HEK293 (cell line): Measurements from ENCODE around the gene BTNL8.
A peak's percentile ranks its signal among the peaks of the same experiment; 100 is the strongest.

ENCODE experiments used
- CTCF ChIA-PET: fragments of 350-600 bp; formaldehyde crosslinking; extraction: SDS; loops from one replicate; lab custom pipeline; 2021; ENCODE audit warnings: antibody characterized with exemption; lab: Yijun Ruan, JAX
- POLR2A ChIA-PET: fragments of 300-600 bp; formaldehyde crosslinking; extraction: SDS; loops from one replicate; lab custom pipeline; 2020; ENCODE audit warnings: antibody characterized with exemption, inconsistent platforms; lab: Yijun Ruan, JAX
- H3K27ac ChIP-seq: fragments of 200-500 bp; sonication (Bioruptor generic); 2 replicates; pipeline ENCODE4 v1.5.1; 2014; ENCODE audit warnings: low read depth, low read length, control low read depth, inconsistent platforms; ENCODE audit errors: extremely low read depth
- H3K36me3 ChIP-seq, 2 experiments: fragments of 200-500 bp in 1 of 2; sonication (Bioruptor generic) in 1 of 2; 1 replicate in 1 of 2; 2 replicates in 1 of 2; pipeline ENCODE4 v1.5.1; 2014 to 2017; ENCODE audit warnings: inconsistent platforms in 2 of 2, low read length in 2 of 2; ENCODE audit not compliant: control insufficient read depth in 2 of 2, insufficient read depth in 1 of 2
- H3K4me1 ChIP-seq: fragments of 200-500 bp; sonication (Bioruptor generic); 2 replicates; pipeline ENCODE4 v1.5.1; 2014; ENCODE audit warnings: mild to moderate bottlenecking, low read length, inconsistent platforms; ENCODE audit not compliant: control insufficient read depth, insufficient read depth
- H3K4me3 ChIP-seq: 2 replicates; pipeline ENCODE4 v1.5.1; 2011; ENCODE audit warnings: low read depth, mild to moderate bottlenecking, control low read depth, low read length, moderate library complexity
- H3K9me3 ChIP-seq: fragments of 200-500 bp; sonication (Bioruptor generic); 2 replicates; pipeline ENCODE4 v1.5.1; 2014; ENCODE audit warnings: low read depth, low read length, inconsistent platforms; ENCODE audit not compliant: control insufficient read depth, insufficient read depth
- FEZF1 ChIP-seq: fragments of 450-650 bp; formaldehyde crosslinking; IDR thresholded peaks from 2 replicates; pipeline ENCODE4 v1.5.1; 2016; ENCODE audit warnings: missing biosample characterization, missing genetic modification characterization
- KLF16 ChIP-seq: fragments of 450-650 bp; formaldehyde crosslinking; IDR thresholded peaks from 2 replicates; pipeline ENCODE4 v1.5.1; 2017; ENCODE audit warnings: missing biosample characterization, missing genetic modification characterization
- SETDB1 ChIP-seq: IDR thresholded peaks from one replicate; pipeline ENCODE4 v1.6.1; 2017; ENCODE audit warnings: mild to moderate bottlenecking, low read length, moderate library complexity, mixed read lengths; ENCODE audit not compliant: insufficient read length
- TCF7L2 ChIP-seq: IDR thresholded peaks from 2 replicates; pipeline ENCODE4 v1.6.1; 2011; ENCODE audit warnings: low read depth, mild to moderate bottlenecking, inconsistent platforms, low read length, moderate library complexity, borderline replicate concordance
- YY2 ChIP-seq: fragments of 450-650 bp; formaldehyde crosslinking; IDR thresholded peaks from 2 replicates; pipeline ENCODE4 v1.5.1; 2016; ENCODE audit warnings: missing biosample characterization, missing genetic modification characterization
- ZBTB20 ChIP-seq: fragments of 450-650 bp; formaldehyde crosslinking; IDR thresholded peaks from 2 replicates; pipeline ENCODE4 v1.5.1; 2016; ENCODE audit warnings: missing biosample characterization, missing genetic modification characterization
- ZFP41 ChIP-seq: fragments of 450-650 bp; formaldehyde crosslinking; IDR thresholded peaks from 2 replicates; pipeline ENCODE4 v1.5.1; 2016; ENCODE audit warnings: missing biosample characterization, missing genetic modification characterization, borderline replicate concordance
- ZNF16 ChIP-seq: fragments of 450-650 bp; formaldehyde crosslinking; IDR thresholded peaks from 2 replicates; pipeline ENCODE4 v1.5.1; 2016; ENCODE audit warnings: low read depth, missing biosample characterization, missing genetic modification characterization
- ZNF174 ChIP-seq: fragments of 450-650 bp; formaldehyde crosslinking; IDR thresholded peaks from 2 replicates; pipeline ENCODE4 v1.5.0; 2017; ENCODE audit warnings: missing biosample characterization, mild to moderate bottlenecking, missing genetic modification characterization
- ZNF335 ChIP-seq: fragments of 450-650 bp; formaldehyde crosslinking; conservative IDR thresholded peaks from 2 replicates; pipeline ENCODE4 v1.5.1; 2016; ENCODE audit warnings: missing biosample characterization, missing genetic modification characterization
- ZNF416 ChIP-seq: fragments of 450-650 bp; formaldehyde crosslinking; IDR thresholded peaks from 2 replicates; pipeline ENCODE4 v1.5.1; 2016; ENCODE audit warnings: missing biosample characterization, missing genetic modification characterization
- ZNF473 ChIP-seq: fragments of 450-650 bp; formaldehyde crosslinking; IDR thresholded peaks from 2 replicates; pipeline ENCODE4 v1.5.1; 2017; ENCODE audit warnings: missing biosample characterization, missing genetic modification characterization
- ZNF544 ChIP-seq: fragments of 450-650 bp; formaldehyde crosslinking; IDR thresholded peaks from 2 replicates; pipeline ENCODE4 v1.5.0; 2017; ENCODE audit warnings: missing biosample characterization, missing genetic modification characterization
- ZNF548 ChIP-seq: fragments of 450-650 bp; formaldehyde crosslinking; IDR thresholded peaks from 2 replicates; pipeline ENCODE4 v1.5.1; 2016; ENCODE audit warnings: missing biosample characterization, missing genetic modification characterization
- ZNF585B ChIP-seq: fragments of 450-650 bp; formaldehyde crosslinking; IDR thresholded peaks from 2 replicates; pipeline ENCODE4 v1.5.1; 2016; ENCODE audit warnings: missing biosample characterization, missing genetic modification characterization
- ZNF623 ChIP-seq: fragments of 450-650 bp; formaldehyde crosslinking; IDR thresholded peaks from 2 replicates; pipeline ENCODE4 v1.5.1; 2016; ENCODE audit warnings: missing biosample characterization, missing genetic modification characterization
- ZNF747 ChIP-seq: fragments of 450-650 bp; formaldehyde crosslinking; IDR thresholded peaks from 2 replicates; pipeline ENCODE4 v1.5.1; 2016; ENCODE audit warnings: missing biosample characterization, missing genetic modification characterization
- ZNF76 ChIP-seq: fragments of 450-650 bp; formaldehyde crosslinking; IDR thresholded peaks from 2 replicates; pipeline ENCODE4; 2016; ENCODE audit warnings: low read depth, missing biosample characterization, missing genetic modification characterization, borderline replicate concordance
- ZNF791 ChIP-seq: fragments of 450-650 bp; formaldehyde crosslinking; IDR thresholded peaks from 2 replicates; pipeline ENCODE4 v1.5.1; 2016; ENCODE audit warnings: missing biosample characterization, missing genetic modification characterization
- TF ChIP-seq, protein P1 (sequence below): fragments of 450-650 bp; IDR thresholded peaks from 2 replicates; pipeline ENCODE4 v1.5.1; 2018; ENCODE audit warnings: missing biosample characterization, missing genetic modification characterization
- TF ChIP-seq, protein P2 (sequence below): fragments of 450-650 bp; formaldehyde crosslinking; IDR thresholded peaks from 2 replicates; pipeline ENCODE4 v1.5.1; 2016; ENCODE audit warnings: missing biosample characterization, missing genetic modification characterization, low read depth

The BTNL8 gene

GRCh38 chr5:180938294-180938693 lies 39.3 kb downstream of the BTNL8 start:
- Histone ChIP-seq H3K4me3 (no peak overlapping the region), H3K4me1 (no peaks in the 10 kb centered on the region), H3K9me3 (no peaks in the 10 kb centered on the region), H3K36me3 (no peaks in the 10 kb centered on the region), H3K27ac (no peak overlapping the region)
- ChIA-PET CTCF (interaction anchor here (0.6 kb wide), 1 partner anchor 87 kb away, joined by 3 read pairs; no protein-coding TSS in a partner anchor), POLR2A (no interaction called here)
- no peak for TF ChIP-seq ZNF623 (tag by site-specific recombination)
- peak; percentile 73 for TF ChIP-seq SETDB1
- TF ChIP-seq KLF16 (tag by site-specific recombination), result no peak
- TF ChIP-seq ZNF473 (tag by site-specific recombination), result no peak
- TF ChIP-seq ZNF174 (tag by site-specific recombination), result no peak
- TF ChIP-seq ZBTB20 (tag by site-specific recombination), result no peak
- peak; percentile 100 for TF ChIP-seq ZNF791 (tag by site-specific recombination)
- no peak for TF ChIP-seq ZNF16 (tag by site-specific recombination)
- TF ChIP-seq ZNF335 (tag by site-specific recombination), result no peak
- no peak for TF ChIP-seq ZNF416 (tag by site-specific recombination)

- ChIA-PET POLR2A (no interaction called here), CTCF (no interaction called here)
- Histone ChIP-seq H3K36me3 (no peaks in the 10 kb centered on the region), H3K4me1 (no peaks in the 10 kb centered on the region), H3K4me3 (no peak overlapping the region), H3K9me3 (no peaks in the 10 kb centered on the region), H3K27ac (no peak overlapping the region)
- no peak for TF ChIP-seq TCF7L2
These were observed 51.5 kb downstream of the BTNL8 start for GRCh38 chr5:180950291-180950949.

DNA sequence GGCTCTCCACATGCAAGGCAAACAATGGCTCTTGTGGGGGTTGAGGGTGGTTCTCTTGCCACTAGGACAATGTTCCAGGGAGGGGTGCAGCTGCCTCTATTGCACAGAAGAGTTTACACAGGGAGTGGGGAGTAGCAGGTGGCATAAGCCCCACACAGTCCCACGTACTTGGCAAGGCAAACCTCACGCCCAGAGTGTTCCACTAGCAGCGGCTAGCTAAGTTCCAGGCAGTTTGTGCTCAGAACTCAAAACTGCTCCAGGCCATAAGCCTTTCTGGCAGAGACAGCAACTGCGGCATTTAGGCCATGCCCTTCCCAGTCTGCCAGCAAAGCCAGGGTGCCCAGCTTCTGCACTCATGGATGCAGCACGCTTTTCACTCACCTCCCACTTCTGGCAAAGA lies 60.7 kb downstream of the BTNL8 start:
- CTCF ChIA-PET, result no interaction called here

More for the DNA sequence above, 60.7 kb downstream of the BTNL8 start:
- H3K27ac ChIP-seq, result no peak overlapping the region
- TF ChIP-seq ZNF747 (tag by site-specific recombination) (no peak), ZNF585B (tag by site-specific recombination) (no peak), ZNF16 (tag by site-specific recombination) (no peak), FEZF1 (tag by site-specific recombination) (no peak), ZFP41 (tag by site-specific recombination) (no peak), ZNF76 (tag by site-specific recombination) (no peak), ZNF548 (no peak), ZNF335 (tag by site-specific recombination) (no peak), KLF16 (tag by site-specific recombination) (no peak), TCF7L2 (no peak), YY2 (tag by site-specific recombination) (no peak), ZNF544 (tag by site-specific recombination) (no peak)
- TF ChIP-seq, protein P1, sequence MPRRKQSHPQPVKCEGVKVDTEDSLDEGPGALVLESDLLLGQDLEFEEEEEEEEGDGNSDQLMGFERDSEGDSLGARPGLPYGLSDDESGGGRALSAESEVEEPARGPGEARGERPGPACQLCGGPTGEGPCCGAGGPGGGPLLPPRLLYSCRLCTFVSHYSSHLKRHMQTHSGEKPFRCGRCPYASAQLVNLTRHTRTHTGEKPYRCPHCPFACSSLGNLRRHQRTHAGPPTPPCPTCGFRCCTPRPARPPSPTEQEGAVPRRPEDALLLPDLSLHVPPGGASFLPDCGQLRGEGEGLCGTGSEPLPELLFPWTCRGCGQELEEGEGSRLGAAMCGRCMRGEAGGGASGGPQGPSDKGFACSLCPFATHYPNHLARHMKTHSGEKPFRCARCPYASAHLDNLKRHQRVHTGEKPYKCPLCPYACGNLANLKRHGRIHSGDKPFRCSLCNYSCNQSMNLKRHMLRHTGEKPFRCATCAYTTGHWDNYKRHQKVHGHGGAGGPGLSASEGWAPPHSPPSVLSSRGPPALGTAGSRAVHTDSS (tag by site-specific recombination), result no peak
- TF ChIP-seq, protein P2, sequence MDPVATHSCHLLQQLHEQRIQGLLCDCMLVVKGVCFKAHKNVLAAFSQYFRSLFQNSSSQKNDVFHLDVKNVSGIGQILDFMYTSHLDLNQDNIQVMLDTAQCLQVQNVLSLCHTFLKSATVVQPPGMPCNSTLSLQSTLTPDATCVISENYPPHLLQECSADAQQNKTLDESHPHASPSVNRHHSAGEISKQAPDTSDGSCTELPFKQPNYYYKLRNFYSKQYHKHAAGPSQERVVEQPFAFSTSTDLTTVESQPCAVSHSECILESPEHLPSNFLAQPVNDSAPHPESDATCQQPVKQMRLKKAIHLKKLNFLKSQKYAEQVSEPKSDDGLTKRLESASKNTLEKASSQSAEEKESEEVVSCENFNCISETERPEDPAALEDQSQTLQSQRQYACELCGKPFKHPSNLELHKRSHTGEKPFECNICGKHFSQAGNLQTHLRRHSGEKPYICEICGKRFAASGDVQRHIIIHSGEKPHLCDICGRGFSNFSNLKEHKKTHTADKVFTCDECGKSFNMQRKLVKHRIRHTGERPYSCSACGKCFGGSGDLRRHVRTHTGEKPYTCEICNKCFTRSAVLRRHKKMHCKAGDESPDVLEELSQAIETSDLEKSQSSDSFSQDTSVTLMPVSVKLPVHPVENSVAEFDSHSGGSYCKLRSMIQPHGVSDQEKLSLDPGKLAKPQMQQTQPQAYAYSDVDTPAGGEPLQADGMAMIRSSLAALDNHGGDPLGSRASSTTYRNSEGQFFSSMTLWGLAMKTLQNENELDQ (tag by site-specific recombination), result no peak
- TF ChIP-seq, all 188 proteins: peak for 0
- Histone ChIP-seq H3K9me3 (no peaks in the 10 kb centered on the region), H3K36me3 (no peaks in the 10 kb centered on the region), H3K4me3 (no peak overlapping the region), H3K4me1 (no peaks in the 10 kb centered on the region)
- POLR2A ChIA-PET, result no interaction called here
